BE2C (cell line): Measurements from ENCODE around the gene GPATCH2.

Experiments
- DNase-seq: peaks from one replicate; pipeline ENCODE4 v3.0.0-alpha.2; 2020
- H3K27me3 ChIP-seq: fragments of 250-450 bp; sonication (Bioruptor Pico); 2 replicates; pipeline ENCODE4 v1.5.1; 2020; ENCODE audit warnings: mild to moderate bottlenecking
- H3K36me3 ChIP-seq: fragments of 250-450 bp; sonication (Bioruptor Pico); 2 replicates; pipeline ENCODE4 v1.5.1; 2020; ENCODE audit warnings: mild to moderate bottlenecking
- H3K4me1 ChIP-seq: fragments of 250-450 bp; sonication (Bioruptor Pico); 2 replicates; pipeline ENCODE4 v1.5.1; 2020
- H3K4me3 ChIP-seq: 2 replicates; pipeline ENCODE4 v1.5.1; 2011; ENCODE audit warnings: low read depth, low read length
- H3K9me3 ChIP-seq: fragments of 250-450 bp; sonication (Bioruptor Pico); 2 replicates; pipeline ENCODE4 v1.5.1; 2020
- TF ChIP-seq, protein P1 (sequence below): IDR thresholded peaks from 2 replicates; pipeline ENCODE4 v1.5.1; 2012; ENCODE audit warnings: mild to moderate bottlenecking, low read depth, low read length

Gene GPATCH2

GRCh38 chr1:217465102-217465501, 165.8 kb downstream of the GPATCH2 start:
- no peak overlapping the region for H3K4me3 ChIP-seq
- no peaks in the 10 kb centered on the region for H3K27me3 ChIP-seq
- peaks cover 15% of the 10 kb centered on the region for H3K4me1 ChIP-seq
- no peaks in the 10 kb centered on the region for H3K9me3 ChIP-seq
- H3K36me3 ChIP-seq = no peaks in the 10 kb centered on the region
- TF ChIP-seq, protein P1, sequence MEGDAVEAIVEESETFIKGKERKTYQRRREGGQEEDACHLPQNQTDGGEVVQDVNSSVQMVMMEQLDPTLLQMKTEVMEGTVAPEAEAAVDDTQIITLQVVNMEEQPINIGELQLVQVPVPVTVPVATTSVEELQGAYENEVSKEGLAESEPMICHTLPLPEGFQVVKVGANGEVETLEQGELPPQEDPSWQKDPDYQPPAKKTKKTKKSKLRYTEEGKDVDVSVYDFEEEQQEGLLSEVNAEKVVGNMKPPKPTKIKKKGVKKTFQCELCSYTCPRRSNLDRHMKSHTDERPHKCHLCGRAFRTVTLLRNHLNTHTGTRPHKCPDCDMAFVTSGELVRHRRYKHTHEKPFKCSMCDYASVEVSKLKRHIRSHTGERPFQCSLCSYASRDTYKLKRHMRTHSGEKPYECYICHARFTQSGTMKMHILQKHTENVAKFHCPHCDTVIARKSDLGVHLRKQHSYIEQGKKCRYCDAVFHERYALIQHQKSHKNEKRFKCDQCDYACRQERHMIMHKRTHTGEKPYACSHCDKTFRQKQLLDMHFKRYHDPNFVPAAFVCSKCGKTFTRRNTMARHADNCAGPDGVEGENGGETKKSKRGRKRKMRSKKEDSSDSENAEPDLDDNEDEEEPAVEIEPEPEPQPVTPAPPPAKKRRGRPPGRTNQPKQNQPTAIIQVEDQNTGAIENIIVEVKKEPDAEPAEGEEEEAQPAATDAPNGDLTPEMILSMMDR = no peak
- DNase-seq = no peak

- Histone ChIP-seq H3K36me3 (no peaks in the 10 kb centered on the region), H3K4me1 (no peaks in the 10 kb centered on the region), H3K4me3 (no peak overlapping the region), H3K9me3 (no peaks in the 10 kb centered on the region), H3K27me3 (no peaks in the 10 kb centered on the region)
- no peak for DNase-seq
- TF ChIP-seq, protein P1 = no peak
These were observed 168.2 kb downstream of the GPATCH2 start for GRCh38 chr1:217462666-217463065.

GRCh38 chr1:217462159-217462558, 168.7 kb downstream of the GPATCH2 start:
- Histone ChIP-seq H3K4me3 (no peak overlapping the region), H3K4me1 (no peaks in the 10 kb centered on the region), H3K9me3 (no peaks in the 10 kb centered on the region), H3K27me3 (no peaks in the 10 kb centered on the region), H3K36me3 (no peaks in the 10 kb centered on the region)
- DNase-seq = no peak
- TF ChIP-seq, protein P1 = no peak

GRCh38 chr1:217457016-217457415, 173.9 kb downstream of the GPATCH2 start:
- TF ChIP-seq, protein P1 = no peak
- Histone ChIP-seq H3K9me3 (no peaks in the 10 kb centered on the region), H3K36me3 (no peaks in the 10 kb centered on the region), H3K4me3 (no peak overlapping the region), H3K27me3 (no peaks in the 10 kb centered on the region), H3K4me1 (peaks cover 4% of the 10 kb centered on the region; the same call in 1 of the 2 replicates)
- no peak for DNase-seq

- no peaks in the 10 kb centered on the region for H3K9me3 ChIP-seq
- no peak for DNase-seq
- TF ChIP-seq, protein P1 = no peak
- H3K36me3 ChIP-seq = no peaks in the 10 kb centered on the region
- H3K4me3 ChIP-seq = no peak overlapping the region
- H3K27me3 ChIP-seq = no peaks in the 10 kb centered on the region
- H3K4me1 ChIP-seq = peaks cover 4% of the 10 kb centered on the region; the same call in 1 of the 2 replicates
These were observed 174.6 kb downstream of the GPATCH2 start for GRCh38 chr1:217456261-217456660.

GRCh38 chr1:217453816-217454215, 177.1 kb downstream of the GPATCH2 start:
- peak; percentile 49 for DNase-seq
- Histone ChIP-seq H3K9me3 (no peaks in the 10 kb centered on the region), H3K27me3 (no peaks in the 10 kb centered on the region), H3K4me1 (peaks cover 4% of the 10 kb centered on the region; the same call in 1 of the 2 replicates), H3K4me3 (no peak overlapping the region), H3K36me3 (no peaks in the 10 kb centered on the region)
- TF ChIP-seq, protein P1 = no peak
